NCI-H1092 (cell line): Measurements from ENCODE around the gene RBM47.
"Not testable (repeated sequence)": the region's sequence is repeated elsewhere in the genome, so short reads cannot be mapped to it uniquely, and the experiment has no call there.

Experiments
- DNase-seq: peaks from one replicate; lab custom pipeline; 2025; lab: John Stamatoyannopoulos, UW

The RBM47 gene

GRCh38 chr4:40629401-40630334 is at the start of gene RBM47:
RBM47 (minus strand) TSS chr4:40629864; CDS start chr4:40438893, 190,971 bp downstream.
- peak; percentile 31 for DNase-seq

GRCh38 chr4:40678421-40678820 is 48.8 kb upstream of the RBM47 start:
- no peak for DNase-seq

GRCh38 chr4:40675166-40675565 is 45.5 kb upstream of the RBM47 start:
- DNase-seq: no peak

GRCh38 chr4:40672528-40673522 is 43.2 kb upstream of the RBM47 start:
- no peak for DNase-seq

GRCh38 chr4:40669504-40669903 is 39.8 kb upstream of the RBM47 start:
- no peak for DNase-seq

- DNase-seq: no peak
Observed at GRCh38 chr4:40665842-40666241, 36.2 kb upstream of the RBM47 start.

- DNase-seq: peak; percentile 92
Observed at GRCh38 chr4:40662962-40663604, 33.4 kb upstream of the RBM47 start.

GRCh38 chr4:40661803-40662202 is 32.1 kb upstream of the RBM47 start:
- DNase-seq: no peak

GRCh38 chr4:40656201-40656863 is 26.7 kb upstream of the RBM47 start:
- DNase-seq: no peak

GRCh38 chr4:40651280-40651679 is 21.6 kb upstream of the RBM47 start:
- DNase-seq: no peak

GRCh38 chr4:40649321-40649720 is 19.7 kb upstream of the RBM47 start:
- DNase-seq: no peak

- DNase-seq: no peak
Observed at GRCh38 chr4:40648742-40649281, 19.1 kb upstream of the RBM47 start.

GRCh38 chr4:40648131-40648530 is 18.5 kb upstream of the RBM47 start:
- DNase-seq: no peak

- DNase-seq: no peak
Observed at GRCh38 chr4:40645586-40645985, 15.9 kb upstream of the RBM47 start.

GRCh38 chr4:40632080-40632479 is 2.4 kb upstream of the RBM47 start:
- DNase-seq: no peak

GRCh38 chr4:40630335-40631021 is 814 bp upstream of the RBM47 start:
- DNase-seq: no peak

- DNase-seq: no peak
Observed at GRCh38 chr4:40628888-40629287, 776 bp downstream of the RBM47 start.

GRCh38 chr4:40628407-40628806 is 1.3 kb downstream of the RBM47 start:
- not testable (repeated sequence) for DNase-seq

GRCh38 chr4:40627540-40627939 is 2.1 kb downstream of the RBM47 start:
- DNase-seq: no peak

GRCh38 chr4:40626183-40626990 is 3.3 kb downstream of the RBM47 start:
- DNase-seq: no peak
